ENCODE data around the gene CLPTM1L. TPM values are rescaled to one million over a fixed set of nuclear protein-coding genes. Genes with fewer than 3 reads are reported as not detected.

The CLPTM1L gene, protein sequence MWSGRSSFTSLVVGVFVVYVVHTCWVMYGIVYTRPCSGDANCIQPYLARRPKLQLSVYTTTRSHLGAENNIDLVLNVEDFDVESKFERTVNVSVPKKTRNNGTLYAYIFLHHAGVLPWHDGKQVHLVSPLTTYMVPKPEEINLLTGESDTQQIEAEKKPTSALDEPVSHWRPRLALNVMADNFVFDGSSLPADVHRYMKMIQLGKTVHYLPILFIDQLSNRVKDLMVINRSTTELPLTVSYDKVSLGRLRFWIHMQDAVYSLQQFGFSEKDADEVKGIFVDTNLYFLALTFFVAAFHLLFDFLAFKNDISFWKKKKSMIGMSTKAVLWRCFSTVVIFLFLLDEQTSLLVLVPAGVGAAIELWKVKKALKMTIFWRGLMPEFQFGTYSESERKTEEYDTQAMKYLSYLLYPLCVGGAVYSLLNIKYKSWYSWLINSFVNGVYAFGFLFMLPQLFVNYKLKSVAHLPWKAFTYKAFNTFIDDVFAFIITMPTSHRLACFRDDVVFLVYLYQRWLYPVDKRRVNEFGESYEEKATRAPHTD
- total RNA-seq: 85.3 TPM

DNA sequence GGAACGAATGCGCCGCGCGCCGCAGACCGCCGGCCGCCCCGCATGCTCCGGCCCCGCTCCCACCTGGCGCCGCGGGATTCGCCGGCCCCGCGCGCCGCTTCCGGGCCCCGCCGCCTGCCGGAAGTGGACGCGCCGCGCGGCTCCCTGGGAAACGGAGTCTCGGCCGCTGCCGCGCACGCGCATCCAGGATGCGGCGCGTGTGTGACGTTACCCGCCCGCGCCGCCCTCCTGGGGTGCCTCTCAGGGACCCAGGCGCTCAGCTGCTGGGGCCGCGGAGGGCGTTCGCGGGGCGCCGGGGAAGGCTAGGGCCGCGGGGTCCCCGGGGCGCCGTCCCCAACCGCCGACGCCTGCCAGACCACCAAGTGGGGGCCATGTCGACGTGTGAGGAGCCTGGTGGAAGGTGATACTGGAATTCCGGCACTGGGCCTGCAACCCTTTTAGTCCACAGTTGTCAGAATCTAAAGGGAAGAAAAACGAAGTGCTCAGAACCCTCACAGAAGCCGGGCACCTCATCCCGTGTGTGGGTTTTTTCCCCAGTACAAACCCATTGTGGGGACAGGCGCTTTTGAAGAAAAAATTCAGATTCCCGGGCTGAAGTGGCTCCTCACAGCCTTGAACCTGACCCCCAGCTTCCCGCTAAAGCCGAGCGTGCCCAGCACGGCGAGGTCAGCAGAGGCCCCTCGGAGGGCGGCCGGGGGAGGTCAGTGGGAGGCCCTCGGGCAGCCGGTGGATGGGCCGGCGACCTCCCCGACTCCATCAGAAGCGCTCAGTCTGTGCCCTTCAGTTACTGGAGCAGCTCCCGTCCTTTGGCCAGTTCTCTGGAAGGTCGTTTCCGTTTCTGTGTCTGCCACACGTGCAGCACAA lies at the start of gene CLPTM1L:
Gene CLPTM1L (minus strand): TSS at position 125 of the 864 bp plus-strand sequence. CDS start 258 bp downstream, outside the sequence.
- peak; percentile 95 for DNase-seq

DNA sequence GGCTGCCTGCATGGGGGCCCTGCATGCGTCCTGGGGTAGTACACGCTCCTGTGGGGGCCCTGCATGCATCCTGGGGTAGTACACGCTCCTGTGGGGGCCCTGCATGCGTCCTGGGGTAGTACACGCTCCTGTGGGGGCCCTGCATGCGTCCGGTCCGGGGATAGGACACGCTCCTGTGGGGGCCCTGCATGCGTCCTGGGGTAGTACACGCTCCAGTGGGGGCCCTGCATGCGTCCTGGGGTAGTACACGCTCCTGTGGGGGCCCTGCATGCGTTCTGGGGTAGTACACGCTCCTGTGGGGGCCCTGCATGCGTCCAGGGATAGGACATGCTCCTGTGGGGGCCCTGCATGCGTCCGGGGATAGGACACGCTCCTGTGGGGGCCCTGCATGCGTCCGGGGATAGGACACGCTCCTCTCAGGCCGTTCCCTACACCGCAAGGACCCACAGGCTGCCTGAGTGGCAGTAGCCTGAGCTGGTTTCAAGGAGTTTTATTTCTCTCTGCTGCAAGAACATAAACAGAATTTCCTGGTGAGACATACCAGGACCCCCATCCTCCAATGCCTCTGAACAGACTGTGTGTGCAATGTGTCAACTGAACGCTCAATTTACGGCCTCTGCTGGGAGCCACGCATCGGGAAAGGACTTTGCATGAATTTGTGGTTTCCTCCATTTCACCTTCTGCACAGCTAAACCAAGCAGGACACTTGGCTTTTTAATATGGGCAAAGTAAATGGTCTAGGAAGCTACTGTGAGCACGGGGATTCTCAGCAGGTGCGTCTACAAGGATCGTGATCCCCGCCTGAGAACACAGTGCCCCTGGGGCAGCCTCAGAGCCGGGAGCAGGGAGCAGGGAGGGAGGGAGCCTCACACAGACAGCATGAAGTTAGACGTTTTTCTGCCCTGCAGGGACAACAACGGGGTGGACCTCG lies 48.9 kb upstream of the CLPTM1L start:
- DNase-seq: no peak

DNA sequence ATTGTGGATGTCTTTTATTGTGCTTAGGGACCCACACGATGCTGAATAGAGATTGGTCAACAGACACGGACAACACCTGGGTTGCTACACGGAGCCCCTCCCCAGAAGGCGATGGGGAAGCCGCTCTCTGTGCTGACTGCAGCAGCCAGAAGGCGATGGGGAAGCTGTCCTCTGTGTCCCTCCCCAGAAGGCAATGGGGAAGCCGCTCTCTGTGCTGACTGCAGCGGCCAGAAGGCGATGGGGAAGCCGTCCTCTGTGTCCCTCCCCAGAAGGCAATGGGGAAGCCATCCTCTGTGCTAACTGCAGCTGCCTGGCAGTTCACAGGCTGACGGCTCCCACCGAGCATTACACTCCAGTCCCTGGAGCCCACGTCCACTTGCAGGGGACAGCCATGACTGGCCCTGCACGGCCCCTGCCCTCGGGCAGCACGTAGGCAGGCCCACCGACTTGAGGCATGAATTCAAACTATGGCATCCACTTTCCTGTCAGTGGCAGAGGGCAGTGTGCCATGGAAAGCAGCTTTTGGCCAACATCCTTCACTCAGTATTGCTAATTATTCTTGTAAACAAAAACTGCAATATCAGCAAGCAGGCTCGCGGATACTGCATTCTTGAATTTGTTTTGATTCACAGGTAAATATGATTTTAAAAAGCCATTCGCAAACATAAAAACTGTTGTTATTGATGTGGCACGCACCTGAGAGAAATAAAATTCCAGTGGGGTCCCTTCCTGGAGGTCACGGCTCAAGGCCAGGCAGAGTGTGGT lies 48.1 kb upstream of the CLPTM1L start:
- no peak for DNase-seq

DNA sequence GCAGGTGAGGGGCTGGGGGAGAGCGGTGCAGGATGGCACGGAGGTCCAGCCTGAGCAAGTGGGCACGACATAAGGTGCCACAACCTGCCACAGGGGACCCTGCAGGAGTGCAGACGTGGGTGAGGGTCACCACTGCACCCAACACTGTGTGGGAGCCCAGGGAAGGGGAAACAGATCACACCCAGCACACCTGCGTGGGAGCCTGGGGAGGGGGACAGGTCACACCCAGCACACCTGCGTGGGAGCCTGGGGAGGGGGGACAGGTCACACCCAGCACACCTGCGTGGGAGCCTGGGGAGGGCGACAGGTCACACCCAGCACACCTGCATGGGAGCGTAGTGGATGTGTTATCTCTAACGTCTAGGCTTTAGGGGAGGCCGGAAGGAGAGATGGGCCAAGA lies 47.4 kb upstream of the CLPTM1L start:
- no peak for DNase-seq

DNA sequence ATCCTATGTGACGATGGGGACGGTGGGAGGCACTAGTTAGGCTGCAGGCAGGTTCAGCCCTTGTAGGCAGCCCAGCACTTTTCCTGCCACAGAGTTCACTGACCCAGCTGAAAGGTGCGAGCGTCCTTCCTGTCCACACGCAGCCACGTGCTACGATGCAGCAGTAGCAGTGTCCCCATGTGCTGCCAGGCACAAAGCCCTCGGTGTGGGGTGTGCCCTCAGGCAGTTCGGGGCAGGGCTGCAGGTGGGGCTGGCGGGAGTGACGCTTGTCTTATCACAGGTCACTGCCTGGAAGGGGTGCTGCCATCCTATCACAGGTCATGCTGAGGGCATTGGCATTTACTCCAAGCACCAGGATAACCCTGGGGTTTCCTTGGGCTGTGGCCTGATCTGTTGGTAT lies 46.8 kb upstream of the CLPTM1L start:
- no peak for DNase-seq

- DNase-seq: no peak
Observed at GRCh38 chr5:1390861-1391600, 46.1 kb upstream of the CLPTM1L start.

DNA sequence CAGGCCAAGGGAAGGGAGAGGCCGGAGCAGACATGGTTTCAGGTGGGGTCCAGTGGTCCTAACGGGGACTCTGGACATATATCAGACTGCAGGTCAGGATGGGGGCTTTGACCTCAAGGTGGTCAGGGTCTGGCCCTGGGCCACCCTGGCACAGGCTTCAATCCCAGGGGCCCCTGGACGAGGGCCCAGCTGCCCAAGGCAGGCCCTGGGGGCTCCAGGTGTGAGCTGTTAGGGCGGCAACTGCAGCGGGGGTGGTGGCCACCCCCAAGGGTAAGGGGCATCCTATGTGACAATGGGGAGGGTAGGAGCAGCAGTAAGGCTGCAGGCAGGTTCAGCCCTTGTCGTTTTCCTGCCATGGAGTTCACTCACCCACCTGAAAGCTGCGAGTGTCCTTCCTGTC lies 45.4 kb upstream of the CLPTM1L start:
- DNase-seq: no peak

- no peak for DNase-seq
Observed at GRCh38 chr5:1388383-1388967, 43.6 kb upstream of the CLPTM1L start.

GRCh38 chr5:1387876-1388275 lies 43.0 kb upstream of the CLPTM1L start:
- DNase-seq: no peak

DNA sequence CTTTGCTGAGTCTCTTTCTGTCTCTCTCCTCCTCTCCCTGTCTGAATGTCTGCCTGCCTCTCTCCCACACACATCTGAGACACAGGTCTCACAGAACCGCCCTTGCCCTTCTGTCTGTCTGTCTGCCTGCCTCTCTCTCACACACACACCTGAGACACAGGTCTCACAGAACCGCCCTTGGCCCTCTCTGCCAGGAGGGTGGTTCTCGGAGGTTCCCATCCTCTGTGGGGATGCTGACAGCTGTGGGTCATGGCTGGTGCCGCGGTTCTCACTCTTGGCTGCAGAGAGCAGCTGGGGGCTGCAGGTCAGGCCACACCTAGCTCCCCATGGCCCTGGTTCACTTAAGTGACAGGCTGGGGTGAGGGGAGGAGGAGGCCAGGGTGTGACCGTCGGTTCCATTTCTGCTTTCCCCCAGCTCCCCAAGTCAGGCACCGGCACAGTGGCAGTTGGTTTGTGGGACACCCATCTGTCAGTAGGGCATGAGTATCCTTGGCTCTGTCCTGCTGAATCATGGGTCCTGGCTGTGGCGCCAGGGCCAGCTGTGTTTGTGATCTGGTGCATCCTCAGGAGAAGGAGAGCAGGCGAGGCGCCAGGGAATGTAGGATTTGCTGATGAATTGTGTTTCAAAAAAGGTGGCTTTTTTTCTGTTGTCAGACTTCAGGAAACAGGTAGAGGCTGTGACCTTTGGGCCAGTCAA lies 42.3 kb upstream of the CLPTM1L start:
- DNase-seq: no peak

- DNase-seq: peak; percentile 24
Observed at GRCh38 chr5:1386274-1386717, 41.4 kb upstream of the CLPTM1L start.

DNA sequence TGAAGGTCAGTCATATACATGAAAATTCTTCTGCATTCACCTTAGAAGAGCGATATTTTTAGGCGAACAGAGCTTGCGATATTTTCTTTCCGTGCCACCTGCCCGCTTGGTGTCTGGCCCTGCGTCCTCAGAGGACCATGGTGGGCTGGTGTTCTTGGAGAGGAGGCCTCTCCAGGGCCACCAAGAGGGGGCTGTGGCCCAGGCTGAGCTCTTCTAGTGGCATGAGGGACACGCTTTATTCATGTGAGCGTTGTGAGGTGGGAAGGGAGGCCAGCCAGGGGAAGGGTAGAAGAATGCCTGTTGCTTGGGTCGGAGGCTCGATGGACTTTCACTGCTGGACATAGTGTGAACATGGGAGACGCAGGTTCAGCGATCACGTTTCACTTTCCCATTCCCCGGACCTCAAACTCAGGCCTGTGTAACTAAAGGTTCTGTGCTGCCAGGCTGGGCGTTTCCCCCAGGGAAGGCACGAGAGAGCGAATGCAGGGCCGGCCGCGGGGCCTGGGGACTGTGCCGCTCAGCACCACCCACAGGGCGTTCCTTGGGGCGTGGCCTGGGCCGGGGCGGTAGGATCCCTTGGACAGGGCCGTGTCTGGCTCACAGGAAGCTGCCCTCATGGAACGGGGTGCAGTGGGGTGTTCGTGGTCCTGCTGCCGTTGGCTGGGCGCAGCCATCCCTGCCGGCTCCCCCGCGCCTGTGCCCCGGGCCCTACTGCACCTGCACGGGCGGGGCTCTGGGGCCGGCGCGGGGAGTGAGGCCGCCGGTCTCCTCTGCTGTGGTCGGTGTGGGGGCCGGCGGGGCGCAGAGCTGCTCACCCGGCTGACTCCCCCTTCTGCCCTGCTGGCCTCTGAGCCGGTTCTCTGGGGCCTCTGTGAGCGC lies 40.7 kb upstream of the CLPTM1L start:
- peak; percentile 58 for DNase-seq

DNA sequence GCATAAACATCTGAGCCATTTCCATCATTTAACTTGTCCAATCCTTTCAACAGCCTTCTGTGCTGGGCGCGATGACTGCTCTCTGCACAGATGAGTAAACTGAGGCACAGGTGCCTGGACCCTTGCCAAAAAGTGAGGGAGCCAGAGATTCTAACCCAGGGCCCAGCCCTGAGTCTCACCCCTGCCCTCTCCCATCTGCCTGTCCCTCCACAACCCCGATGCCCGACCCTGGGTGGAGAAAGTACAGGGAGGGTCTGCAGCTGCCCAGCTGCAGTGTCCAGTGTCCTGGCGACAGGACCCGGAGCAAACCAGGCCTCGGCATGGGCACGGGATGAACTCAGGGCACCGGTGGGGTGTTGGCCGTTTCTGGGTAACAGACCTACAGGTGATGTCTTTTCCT lies 39.6 kb upstream of the CLPTM1L start:
- no peak for DNase-seq

DNA sequence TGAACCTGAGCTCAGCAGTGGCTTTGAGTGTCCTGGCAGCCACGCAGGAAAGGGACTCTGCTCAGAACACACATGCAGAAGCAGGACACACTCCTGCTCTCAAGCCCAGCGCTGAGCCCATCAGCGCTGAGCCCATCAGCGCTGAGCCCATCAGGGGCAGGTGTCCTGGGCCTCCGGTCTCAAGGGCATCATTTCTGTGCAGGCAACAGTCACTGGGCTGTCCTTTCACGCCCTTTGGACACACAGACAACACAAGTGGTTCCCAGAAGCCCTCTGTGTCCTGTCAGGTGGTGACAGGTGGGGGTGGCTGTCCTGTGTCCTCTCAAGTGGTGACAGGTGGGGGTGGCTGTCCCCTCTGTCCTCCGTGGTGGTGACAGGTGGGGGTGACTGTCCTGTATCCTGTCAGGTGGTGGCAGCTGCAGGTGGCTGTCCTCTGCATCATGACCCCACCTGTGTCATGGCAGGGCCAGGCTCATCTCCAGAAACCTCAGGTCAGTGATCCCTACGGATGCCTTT lies 39.0 kb upstream of the CLPTM1L start:
- no peak for DNase-seq

- DNase-seq: no peak
Observed at GRCh38 chr5:1383344-1383743, 38.4 kb upstream of the CLPTM1L start.

- DNase-seq: no peak
Observed at GRCh38 chr5:1382248-1382700, 37.4 kb upstream of the CLPTM1L start.

DNA sequence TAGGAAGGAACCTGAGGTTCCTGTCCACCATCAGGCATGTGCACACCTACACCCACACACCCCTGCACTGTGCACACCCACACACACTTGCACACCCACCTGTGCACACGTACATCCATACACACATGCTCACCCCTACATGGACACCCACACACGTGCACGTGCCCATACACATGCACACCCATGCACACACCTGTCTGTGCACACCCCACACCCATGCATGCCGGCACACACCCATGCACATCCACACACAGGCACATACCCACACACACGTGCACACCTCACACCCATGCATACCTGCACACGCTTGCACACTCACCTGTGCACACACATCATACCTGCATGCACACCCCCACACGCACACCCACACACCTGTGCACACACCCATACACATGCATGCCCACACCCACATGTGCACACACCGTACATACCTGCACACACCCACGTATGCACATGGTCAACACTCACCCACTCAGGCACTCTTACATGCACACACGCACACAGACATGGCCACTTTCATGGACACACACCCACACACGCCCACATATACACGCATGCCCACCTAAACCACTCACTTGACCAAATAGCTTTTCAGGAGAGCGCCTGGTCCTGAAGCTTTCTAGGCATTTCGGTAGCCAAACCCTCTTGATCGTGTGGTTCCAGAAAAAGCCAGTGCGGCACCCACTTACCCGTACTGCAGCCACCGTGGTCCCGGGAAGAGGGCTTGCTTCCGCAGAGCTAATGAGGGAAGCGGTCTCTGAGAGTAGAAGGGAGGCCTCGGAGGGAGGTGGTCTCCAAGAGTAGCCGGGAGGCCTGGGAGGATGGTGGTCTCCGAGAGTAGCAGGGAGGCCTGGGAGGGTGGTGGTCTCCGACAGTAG lies 36.7 kb upstream of the CLPTM1L start:
- no peak for DNase-seq

Measured in tongue (tissue), 2 donors.